GM12874 (cell line): Measurements from ENCODE around the gene GMDS.

Experiments
- TF ChIP-seq, protein P1 (sequence below): IDR thresholded peaks from 2 replicates; pipeline ENCODE4 v1.5.1; 2011; ENCODE audit warnings: low read depth, mild to moderate bottlenecking, control low read depth, low read length, moderate library complexity; ENCODE audit not compliant: insufficient read depth

The GMDS gene

DNA sequence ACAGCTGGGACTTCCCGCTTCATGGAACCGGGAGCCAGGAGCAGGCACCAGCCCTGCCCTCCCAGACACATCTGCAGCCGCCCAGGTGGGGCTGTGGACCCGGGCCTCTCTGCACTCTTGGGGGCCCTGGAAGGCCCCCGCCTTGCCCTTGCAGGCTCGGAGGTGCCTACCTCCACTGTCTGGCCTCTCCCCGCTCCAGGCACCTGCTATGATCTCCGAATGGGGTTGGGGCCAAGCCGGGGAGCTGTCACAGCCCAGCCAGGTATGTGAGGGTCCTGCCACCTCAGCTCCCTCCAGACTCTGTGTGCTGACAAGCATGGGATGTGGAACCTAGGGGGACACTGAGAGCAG, 54.0 kb downstream of the GMDS start:
- TF ChIP-seq, protein P1, sequence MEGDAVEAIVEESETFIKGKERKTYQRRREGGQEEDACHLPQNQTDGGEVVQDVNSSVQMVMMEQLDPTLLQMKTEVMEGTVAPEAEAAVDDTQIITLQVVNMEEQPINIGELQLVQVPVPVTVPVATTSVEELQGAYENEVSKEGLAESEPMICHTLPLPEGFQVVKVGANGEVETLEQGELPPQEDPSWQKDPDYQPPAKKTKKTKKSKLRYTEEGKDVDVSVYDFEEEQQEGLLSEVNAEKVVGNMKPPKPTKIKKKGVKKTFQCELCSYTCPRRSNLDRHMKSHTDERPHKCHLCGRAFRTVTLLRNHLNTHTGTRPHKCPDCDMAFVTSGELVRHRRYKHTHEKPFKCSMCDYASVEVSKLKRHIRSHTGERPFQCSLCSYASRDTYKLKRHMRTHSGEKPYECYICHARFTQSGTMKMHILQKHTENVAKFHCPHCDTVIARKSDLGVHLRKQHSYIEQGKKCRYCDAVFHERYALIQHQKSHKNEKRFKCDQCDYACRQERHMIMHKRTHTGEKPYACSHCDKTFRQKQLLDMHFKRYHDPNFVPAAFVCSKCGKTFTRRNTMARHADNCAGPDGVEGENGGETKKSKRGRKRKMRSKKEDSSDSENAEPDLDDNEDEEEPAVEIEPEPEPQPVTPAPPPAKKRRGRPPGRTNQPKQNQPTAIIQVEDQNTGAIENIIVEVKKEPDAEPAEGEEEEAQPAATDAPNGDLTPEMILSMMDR, result no peak

DNA sequence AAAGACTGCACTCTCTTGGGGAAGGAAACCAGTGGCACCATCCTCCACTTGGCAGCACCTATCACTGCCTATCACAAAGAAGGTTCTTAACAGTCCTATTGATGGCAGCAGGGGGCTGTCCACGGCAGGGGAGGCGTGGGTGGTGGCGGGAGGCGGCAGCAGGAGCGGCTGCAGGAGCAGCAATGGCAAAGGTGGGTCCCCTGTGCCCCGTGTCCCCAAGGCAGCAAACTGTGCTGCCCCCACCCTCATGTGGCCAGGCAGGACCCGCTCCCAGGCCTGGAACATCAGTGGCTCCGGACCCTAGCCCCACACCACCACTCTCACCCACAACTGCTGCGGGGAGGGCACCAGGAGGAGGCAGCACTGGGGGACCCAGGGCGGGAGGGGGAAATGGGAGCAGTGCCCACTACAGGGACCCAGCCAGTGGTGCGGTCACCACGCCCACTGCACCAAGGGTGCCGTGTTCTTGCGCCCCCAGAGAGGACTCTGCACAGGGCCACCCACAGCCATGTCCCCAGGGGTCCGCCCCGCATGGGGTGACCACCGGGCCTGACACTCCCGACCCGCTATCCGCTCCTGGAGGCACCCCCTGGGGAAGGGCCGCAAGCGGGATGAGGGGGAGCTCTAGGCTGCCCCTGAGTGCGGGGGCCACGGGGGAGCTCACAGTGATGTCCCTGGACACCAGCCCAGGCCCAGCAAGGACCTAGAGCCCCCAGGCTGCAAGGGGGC, 54.6 kb downstream of the GMDS start:
- TF ChIP-seq, protein P1, result no peak

DNA sequence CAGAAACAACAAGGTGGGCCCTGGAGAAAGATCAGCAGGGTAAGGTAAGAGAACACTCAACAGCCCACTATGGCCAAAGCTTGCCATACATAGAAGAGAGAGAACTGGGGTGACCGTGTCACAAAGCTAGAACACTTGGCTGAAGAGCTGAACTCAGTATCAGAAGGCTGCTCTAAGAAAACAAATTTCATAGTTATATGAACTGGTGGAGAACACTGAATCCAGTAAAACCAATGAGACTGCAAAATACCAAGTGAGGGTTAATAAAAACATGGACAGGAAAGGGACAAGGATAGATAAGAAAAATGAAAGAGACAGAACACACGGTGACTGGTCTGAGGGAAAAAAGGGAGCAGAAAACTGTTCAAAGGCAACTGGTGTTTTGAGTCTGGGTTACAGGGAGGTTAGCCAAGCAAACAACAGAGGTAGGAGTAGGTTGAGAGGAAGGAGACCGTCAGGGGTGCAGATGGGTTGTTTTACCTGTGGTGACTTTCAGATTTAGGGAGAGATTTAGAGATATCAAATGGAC, 56.5 kb downstream of the GMDS start:
- TF ChIP-seq, protein P1, result no peak

DNA sequence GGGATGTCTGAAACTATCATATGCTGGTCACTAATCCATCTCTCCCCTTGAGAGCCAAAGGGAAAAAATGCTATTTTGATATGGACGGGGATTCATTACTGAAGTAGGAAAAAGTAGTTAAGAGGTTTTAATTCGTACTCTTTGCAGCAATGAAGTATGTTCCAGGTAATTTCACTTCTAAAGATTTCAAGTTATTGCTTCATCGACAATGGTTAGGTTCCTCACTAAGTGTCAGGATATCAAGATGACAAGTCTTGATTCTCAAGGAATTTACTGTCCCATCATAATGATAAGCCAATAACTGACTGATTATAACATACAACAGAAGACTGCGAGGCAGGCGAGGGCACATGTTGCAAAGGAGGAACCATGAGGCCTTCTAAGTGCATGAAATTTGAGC, 57.0 kb downstream of the GMDS start:
- TF ChIP-seq, protein P1, result no peak

DNA sequence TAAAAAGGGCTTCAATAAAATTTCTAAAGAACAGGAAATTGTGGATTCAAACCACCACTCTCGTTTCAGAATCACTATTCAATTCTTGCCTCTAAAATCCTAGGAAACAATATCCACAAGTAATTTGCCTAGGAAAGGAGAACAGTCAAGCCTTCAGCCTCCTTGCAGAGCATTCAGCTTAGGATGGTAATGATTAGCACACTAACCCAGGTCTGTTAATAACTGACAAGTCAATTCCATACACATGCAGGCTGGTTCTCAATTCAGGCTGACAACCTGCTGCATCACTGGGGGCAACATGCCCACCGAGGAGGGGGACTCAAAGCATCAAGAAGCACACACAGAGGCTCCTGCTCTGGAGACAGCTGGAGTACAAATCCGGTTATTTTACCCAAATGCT, 57.6 kb downstream of the GMDS start:
- TF ChIP-seq, protein P1, result no peak

DNA sequence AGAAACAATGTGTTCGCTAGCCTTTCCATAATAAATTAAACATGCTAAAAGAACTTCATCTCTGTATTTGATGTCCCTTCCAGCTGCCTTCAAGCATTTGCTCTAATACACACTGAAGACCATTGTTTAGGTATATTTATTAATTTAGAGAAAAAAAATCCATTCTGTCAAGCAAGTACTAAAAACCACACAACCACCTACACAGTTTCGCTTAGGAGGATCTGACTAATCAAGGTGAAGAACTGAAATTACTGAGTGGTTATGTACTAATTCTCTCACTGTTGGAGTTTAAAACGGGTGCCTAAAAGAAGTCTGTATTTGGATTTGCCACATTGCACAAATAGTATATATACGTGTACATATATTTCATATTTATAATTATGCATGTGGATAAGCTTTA, 58.9 kb downstream of the GMDS start:
- TF ChIP-seq, protein P1, result no peak

DNA sequence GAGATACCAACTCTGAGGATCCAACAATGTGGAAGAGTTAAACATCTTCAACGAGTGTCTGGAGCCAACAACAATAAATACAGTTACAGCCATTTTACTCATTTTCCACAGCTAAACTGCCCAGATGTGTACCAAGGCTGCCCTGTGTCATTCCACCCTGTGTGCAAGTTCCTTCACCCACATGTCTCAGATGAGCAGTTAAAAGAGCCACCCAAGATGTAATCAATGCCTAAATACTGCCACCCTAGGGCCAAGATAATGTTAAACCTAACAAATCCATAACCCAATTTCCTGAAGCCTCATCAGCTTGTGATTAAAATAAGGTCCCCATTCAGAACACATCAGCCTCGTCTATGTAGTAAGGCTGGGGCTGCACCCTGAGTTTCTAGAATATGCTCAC, 59.9 kb downstream of the GMDS start:
- TF ChIP-seq, protein P1, result no peak
